Activated CD4-positive, alpha-beta T cell treated with anti-CD3 and anti-CD28 coated beads, Interleukin-2, amount 50 U/mL, for 24 hours (primary cell): ENCODE results near the gene NPLOC4.

Experiments used
- DNase-seq, 2 donors: peaks; one replicate each; pipeline ENCODE4 v3.0.0-alpha.2; 2020; ENCODE audit warnings: low read depth in 1 of 2, low spot score in 1 of 2

Gene NPLOC4

DNA sequence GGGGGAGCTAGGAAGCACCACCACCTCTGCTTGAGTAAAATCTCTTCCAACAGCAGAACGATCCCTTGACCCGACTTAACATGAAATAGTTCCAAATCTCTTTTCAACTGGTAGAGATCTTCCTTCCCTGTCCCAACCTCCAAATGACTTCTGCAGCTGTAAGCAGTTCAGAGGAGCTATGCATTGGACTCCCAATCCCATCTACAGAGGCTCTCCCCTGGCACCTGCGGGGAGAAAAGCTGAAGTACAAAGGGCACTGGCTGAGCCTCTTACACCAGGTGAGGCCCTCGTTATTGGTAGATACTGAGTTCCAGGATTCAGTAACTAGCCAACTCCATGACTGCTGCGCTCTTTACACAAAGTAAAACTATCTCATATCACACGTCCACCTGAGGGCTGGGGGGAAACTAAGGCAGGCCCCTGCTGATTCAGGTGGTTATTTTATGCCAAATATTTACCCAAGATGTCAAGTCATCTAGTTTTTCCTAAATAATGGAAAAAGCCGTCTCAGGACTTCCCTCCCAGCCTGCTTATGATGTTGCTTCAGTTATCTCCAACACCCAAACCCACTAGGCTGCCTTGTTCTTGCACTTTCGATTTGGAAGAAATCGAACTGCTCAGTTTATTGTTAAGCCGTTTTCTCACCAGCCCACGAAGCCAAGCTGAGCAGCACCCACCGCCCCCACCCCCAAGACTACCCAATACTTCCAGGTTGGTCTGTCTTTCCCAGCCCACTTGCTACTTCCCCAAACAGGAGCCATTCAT is 127.5 kb downstream of the NPLOC4 start:
- DNase-seq: no peak

DNA sequence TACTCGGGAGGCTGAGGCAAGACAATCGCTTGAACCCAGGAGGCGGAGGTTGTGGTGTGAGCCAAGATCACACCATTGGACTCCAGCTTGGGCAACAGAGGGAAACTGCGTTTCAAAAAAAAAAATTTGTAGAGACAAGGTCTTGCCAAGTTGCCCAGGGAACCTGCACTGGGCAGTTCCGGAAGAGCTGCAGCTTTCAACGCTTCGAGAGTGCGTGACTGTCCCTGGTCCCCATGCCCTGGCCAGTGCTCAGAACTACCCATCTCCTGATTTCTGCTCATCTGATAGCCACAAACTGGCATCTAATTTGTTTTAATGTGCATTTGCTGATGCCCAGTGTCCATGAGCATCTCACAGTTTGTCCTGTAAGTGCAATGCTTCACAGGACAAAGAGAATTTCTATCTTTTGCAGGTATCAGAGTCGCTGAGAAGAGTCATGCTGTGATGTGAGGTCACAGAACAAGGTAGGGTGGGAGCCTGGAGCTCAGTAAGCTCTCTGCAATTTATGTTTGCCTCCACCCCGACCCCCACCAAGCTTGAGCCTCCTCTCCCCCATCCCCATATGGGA is 128.2 kb downstream of the NPLOC4 start:
- no peak for DNase-seq
